ENCODE data around the gene BPHL. TPM values are rescaled to one million over a fixed set of nuclear protein-coding genes. Genes with fewer than 3 reads are reported as not detected.

The BPHL gene
- total RNA-seq, 2 donors from 2014 or later: 16.5 to 17.7 TPM

DNA sequence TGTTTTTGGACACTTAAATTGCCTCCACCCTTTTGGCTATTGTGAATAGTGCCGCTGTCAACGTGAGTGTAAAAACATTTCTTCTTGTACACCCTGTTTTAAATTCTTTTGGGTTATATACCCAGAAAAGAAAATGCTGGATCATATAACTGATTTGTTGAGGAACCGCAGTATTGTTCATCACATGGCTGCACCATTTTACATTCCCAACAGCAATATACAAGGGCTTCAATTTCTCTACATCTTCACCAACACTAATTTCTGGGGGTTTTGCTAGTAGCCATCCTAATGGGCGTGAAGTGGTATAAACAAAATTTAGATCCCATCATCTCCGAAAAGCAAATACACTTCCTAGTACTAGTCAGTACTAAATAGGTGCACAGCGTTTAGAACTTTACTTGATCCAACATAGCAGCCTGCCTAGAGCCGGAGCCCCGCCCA lies 579 bp upstream of the BPHL start:
- Histone ChIP-seq H3K27me3 (replicated peaks; ENCODE audit: insufficient read depth) (no peaks in the 10 kb centered on the region), H3K4me3 (peak overlapping the region; percentile 84 to 86), H3K36me3 (no peaks in the 10 kb centered on the region), H3K9me3 (no peaks in the 10 kb centered on the region), H3K27ac (peak overlapping the region; percentile 95 to 96), H3K4me1 (replicated peaks) (no peaks in the 10 kb centered on the region)
- intact Hi-C loops (cut with DNase I): loop anchor here (2.0 kb wide), 1 partner anchor 49 kb away; the partner anchor contains the start of gene RIPK1
- DNase-seq (ENCODE audit: low spot score): no peak
- TF ChIP-seq POLR2AphosphoS5 (IDR thresholded peaks at IDR 0.05) (no peak), POLR2A (IDR thresholded peaks at IDR 0.05) (no peak)
- TF ChIP-seq, protein P1, sequence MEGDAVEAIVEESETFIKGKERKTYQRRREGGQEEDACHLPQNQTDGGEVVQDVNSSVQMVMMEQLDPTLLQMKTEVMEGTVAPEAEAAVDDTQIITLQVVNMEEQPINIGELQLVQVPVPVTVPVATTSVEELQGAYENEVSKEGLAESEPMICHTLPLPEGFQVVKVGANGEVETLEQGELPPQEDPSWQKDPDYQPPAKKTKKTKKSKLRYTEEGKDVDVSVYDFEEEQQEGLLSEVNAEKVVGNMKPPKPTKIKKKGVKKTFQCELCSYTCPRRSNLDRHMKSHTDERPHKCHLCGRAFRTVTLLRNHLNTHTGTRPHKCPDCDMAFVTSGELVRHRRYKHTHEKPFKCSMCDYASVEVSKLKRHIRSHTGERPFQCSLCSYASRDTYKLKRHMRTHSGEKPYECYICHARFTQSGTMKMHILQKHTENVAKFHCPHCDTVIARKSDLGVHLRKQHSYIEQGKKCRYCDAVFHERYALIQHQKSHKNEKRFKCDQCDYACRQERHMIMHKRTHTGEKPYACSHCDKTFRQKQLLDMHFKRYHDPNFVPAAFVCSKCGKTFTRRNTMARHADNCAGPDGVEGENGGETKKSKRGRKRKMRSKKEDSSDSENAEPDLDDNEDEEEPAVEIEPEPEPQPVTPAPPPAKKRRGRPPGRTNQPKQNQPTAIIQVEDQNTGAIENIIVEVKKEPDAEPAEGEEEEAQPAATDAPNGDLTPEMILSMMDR (IDR thresholded peaks at IDR 0.05): no peak
- 10% methylated on average over 8 of the region's 8 CpGs for WGBS

DNA sequence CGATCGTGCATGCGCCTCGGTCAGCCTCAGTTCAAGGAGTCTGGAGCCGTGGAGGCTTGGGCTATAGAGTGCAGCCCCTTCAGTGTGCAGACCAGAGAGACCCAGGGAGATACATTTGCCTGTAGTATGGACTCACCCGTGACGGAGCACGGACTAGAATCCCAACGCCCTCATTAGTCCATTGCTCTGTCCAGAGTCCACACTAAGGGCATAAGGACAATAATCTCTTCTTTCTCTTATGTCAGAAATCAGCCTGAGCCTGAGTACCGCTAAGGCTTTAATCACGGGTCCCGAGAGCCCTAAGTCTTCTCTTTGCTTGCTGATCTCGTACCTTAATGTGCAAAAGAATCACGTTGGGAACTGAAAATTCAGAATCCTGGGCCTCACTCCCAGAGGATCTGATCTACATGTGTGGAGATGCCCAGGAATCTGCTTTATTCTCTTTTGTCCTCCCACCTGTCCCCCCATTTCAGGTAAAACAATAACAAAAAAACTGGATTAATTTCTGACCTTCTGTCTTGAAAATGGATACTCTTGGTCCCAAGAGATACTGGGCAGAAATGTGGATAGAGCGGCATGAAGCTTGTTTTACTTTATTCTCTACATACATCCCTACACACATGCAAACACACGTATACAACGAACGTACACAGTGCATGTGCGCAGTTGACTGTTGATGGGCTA lies 671 bp downstream of the BPHL start:
- Histone ChIP-seq H3K27me3 (replicated peaks; ENCODE audit: insufficient read depth) (no peaks in the 10 kb centered on the region), H3K9me3 (no peaks in the 10 kb centered on the region), H3K27ac (peak overlapping the region; percentile 95 to 96), H3K4me1 (replicated peaks) (no peaks in the 10 kb centered on the region), H3K4me3 (peak overlapping the region; percentile 84 to 86), H3K36me3 (no peaks in the 10 kb centered on the region)
- TF ChIP-seq POLR2A (IDR thresholded peaks at IDR 0.05) (no peak), POLR2AphosphoS5 (IDR thresholded peaks at IDR 0.05) (no peak)
- TF ChIP-seq, protein P1 (IDR thresholded peaks at IDR 0.05): no peak
- DNase-seq (ENCODE audit: low spot score): no peak
- 24% methylated on average over 18 of the region's 19 CpGs for WGBS
- intact Hi-C loops (cut with DNase I): loop anchor here (2.0 kb wide), 1 partner anchor 50 kb away; the partner anchor contains the start of gene RIPK1

DNA sequence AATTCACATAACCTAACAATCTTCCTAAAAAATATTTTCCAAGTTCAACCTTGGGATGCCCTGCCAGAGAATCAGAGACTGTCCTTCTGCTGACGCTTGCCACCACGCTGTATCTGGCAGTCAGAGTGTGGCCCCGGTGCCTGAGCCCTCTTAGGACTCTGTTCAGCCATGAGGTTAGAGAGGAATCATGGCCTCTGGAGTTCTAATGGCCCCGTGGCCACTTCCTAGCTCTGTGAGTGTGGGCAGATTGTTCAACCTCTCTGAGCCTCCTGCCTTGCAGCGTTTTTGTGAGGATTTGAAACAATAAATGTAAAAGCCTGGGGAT lies 2.2 kb downstream of the BPHL start:
- Histone ChIP-seq H3K36me3 (no peaks in the 10 kb centered on the region), H3K27me3 (replicated peaks; ENCODE audit: insufficient read depth) (no peaks in the 10 kb centered on the region), H3K4me3 (no peak overlapping the region), H3K27ac (no peak overlapping the region), H3K9me3 (no peaks in the 10 kb centered on the region), H3K4me1 (replicated peaks) (no peaks in the 10 kb centered on the region)
- WGBS: 96% methylated on average over 5 of the region's 5 CpGs
- TF ChIP-seq, protein P1 (IDR thresholded peaks at IDR 0.05): no peak
- TF ChIP-seq POLR2A (IDR thresholded peaks at IDR 0.05) (no peak), POLR2AphosphoS5 (IDR thresholded peaks at IDR 0.05) (no peak)
- intact Hi-C loops (cut with DNase I): no loop called here
- DNase-seq (ENCODE audit: low spot score): no peak

DNA sequence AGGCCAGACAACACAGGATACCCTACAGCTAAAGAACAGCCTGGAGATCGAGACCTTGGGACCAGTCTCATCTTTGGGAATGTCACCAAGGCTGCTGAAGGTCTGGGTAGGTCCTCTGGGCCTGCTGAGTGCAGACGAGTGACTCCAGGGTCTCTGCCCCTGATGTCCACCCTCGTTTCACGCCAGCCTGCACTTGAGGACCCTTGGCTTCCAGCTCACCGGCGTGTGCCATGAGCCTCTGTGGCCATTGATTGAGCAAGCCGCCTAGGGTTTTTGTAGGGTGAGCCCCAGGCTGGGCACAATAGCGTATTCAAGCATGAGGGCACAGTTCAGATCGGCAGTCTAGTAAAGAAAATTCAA lies 4.3 kb downstream of the BPHL start:
- H3K27me3 ChIP-seq (replicated peaks; ENCODE audit: insufficient read depth): no peaks in the 10 kb centered on the region
- TF ChIP-seq POLR2AphosphoS5 (IDR thresholded peaks at IDR 0.05) (no peak), POLR2A (IDR thresholded peaks at IDR 0.05) (no peak)
- TF ChIP-seq, protein P1 (IDR thresholded peaks at IDR 0.05): no peak
- no peaks in the 10 kb centered on the region for H3K4me1 ChIP-seq (replicated peaks)
- no peaks in the 10 kb centered on the region for H3K9me3 ChIP-seq
- DNase-seq (ENCODE audit: low spot score): no peak
- H3K36me3 ChIP-seq: no peaks in the 10 kb centered on the region
- intact Hi-C loops (cut with DNase I): no loop called here
- no peak overlapping the region for H3K27ac ChIP-seq
- 93% methylated on average over 9 of the region's 9 CpGs for WGBS
- no peak overlapping the region for H3K4me3 ChIP-seq

DNA sequence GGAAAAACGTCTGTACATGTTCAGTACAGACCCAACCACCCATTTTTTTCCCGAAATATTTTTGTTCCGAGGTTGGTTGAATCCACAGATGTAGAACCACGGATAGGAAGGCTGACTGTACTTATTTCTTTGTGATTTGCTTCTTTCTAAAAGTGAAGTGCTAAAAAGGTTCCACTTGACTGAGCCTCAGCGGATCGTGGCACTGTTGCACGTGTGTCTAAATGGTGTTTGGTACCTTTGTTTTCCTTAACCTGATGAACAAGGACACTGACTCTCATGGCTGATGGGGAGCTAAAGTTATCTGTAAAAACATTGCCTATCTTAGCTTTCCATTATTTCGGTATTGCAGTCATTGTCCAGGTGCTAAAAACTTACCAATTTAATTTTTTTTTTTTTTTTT lies 6.2 kb downstream of the BPHL start:
- Histone ChIP-seq H3K4me3 (no peak overlapping the region), H3K36me3 (no peaks in the 10 kb centered on the region), H3K27ac (no peak overlapping the region), H3K4me1 (replicated peaks) (no peaks in the 10 kb centered on the region), H3K9me3 (no peaks in the 10 kb centered on the region), H3K27me3 (replicated peaks; ENCODE audit: insufficient read depth) (no peaks in the 10 kb centered on the region)
- WGBS: 75% methylated on average over 8 of the region's 8 CpGs
- intact Hi-C loops (cut with DNase I): loop anchor here (5.0 kb wide), 2 partner anchors 38 to 128 kb away; no protein-coding TSS in a partner anchor
- DNase-seq (ENCODE audit: low spot score): no peak
- TF ChIP-seq, protein P1 (IDR thresholded peaks at IDR 0.05): no peak
- TF ChIP-seq POLR2A (IDR thresholded peaks at IDR 0.05) (no peak), POLR2AphosphoS5 (IDR thresholded peaks at IDR 0.05) (no peak)

Measured in prostate gland (tissue), 2 donors.